Activated naive CD4-positive, alpha-beta T cell treated with anti-CD3 and anti-CD28 coated beads, Interleukin-2, amount 50 U/mL, for 16 hours (primary cell): Measurements from ENCODE around the gene BBLN.

Experiments used
- DNase-seq: peaks from one replicate; pipeline ENCODE4 v3.0.0-alpha.2; 2020

The BBLN gene

GRCh38 chr9:128145951-128146351 lies 14.1 kb upstream of the BBLN start:
- no peak for DNase-seq

- DNase-seq, result no peak
Measured at GRCh38 chr9:128146591-128147120, 13.4 kb upstream of the BBLN start.

GRCh38 chr9:128148509-128149000 lies 11.5 kb upstream of the BBLN start:
- DNase-seq, result no peak

GRCh38 chr9:128149001-128149701 lies 10.9 kb upstream of the BBLN start, which contains the start of gene LCN2:
TSS of gene LCN2 (plus strand) at chr9:128149453. CDS start at chr9:128149526, 73 bp downstream.
- no peak for DNase-seq

GRCh38 chr9:128149951-128150593 lies 10.0 kb upstream of the BBLN start:
- no peak for DNase-seq

GRCh38 chr9:128150594-128151308 lies 9.3 kb upstream of the BBLN start:
- no peak for DNase-seq

- no peak for DNase-seq
Measured at GRCh38 chr9:128151309-128152132, 8.5 kb upstream of the BBLN start.

GRCh38 chr9:128152133-128153059 lies 7.7 kb upstream of the BBLN start:
- DNase-seq, result no peak

GRCh38 chr9:128153060-128153946 lies 6.8 kb upstream of the BBLN start:
- no peak for DNase-seq

GRCh38 chr9:128153947-128154695 lies 5.9 kb upstream of the BBLN start:
- DNase-seq, result no peak

- DNase-seq, result no peak
Measured at GRCh38 chr9:128155736-128156500, 4.1 kb upstream of the BBLN start.

- DNase-seq, result peak; percentile 41
Measured at GRCh38 chr9:128159522-128159783, 612 bp upstream of the BBLN start.

GRCh38 chr9:128160603-128160987 lies 530 bp downstream of the BBLN start:
- DNase-seq, result peak; percentile 66

GRCh38 chr9:128161215-128161902 lies 1.3 kb downstream of the BBLN start:
- no peak for DNase-seq

- no peak for DNase-seq
Measured at GRCh38 chr9:128162215-128163026, 2.4 kb downstream of the BBLN start.

- DNase-seq, result no peak
Measured at GRCh38 chr9:128163027-128163515, 3.0 kb downstream of the BBLN start.
